ENCODE measurements around the gene PRKG1. TPM values are rescaled to one million over a fixed set of nuclear protein-coding genes. Genes with fewer than 3 reads are reported as not detected.

The PRKG1 gene
- total RNA-seq, 1 experiment from 2014 or later: 1.7 TPM

GRCh38 chr10:51920672-51921071 lies 846.4 kb downstream of the PRKG1 start:
- DNase-seq (ENCODE audit: low read depth): no peak

GRCh38 chr10:51924359-51924758 lies 850.1 kb downstream of the PRKG1 start:
- no peak for DNase-seq (ENCODE audit: low read depth)

DNA sequence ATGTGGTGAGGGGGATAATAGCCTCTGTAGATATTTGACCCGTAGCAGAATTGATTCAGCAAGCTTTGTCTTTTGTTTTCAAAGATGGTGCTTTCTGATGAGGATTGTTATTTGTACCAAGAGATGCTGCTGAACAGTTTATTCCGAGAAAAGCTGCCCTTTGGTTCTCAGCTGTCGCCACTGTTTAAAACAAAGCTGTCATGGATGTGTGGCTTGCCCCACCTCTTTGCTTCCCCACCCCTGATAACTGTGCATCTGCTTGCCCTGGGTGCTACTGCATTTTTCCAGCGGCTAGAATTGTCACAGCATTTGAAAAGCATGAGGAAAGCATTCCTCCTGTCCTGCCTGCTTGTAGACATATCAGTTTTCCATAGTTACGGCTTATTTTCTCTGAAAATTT lies 852.0 kb downstream of the PRKG1 start:
- DNase-seq (ENCODE audit: low read depth): no peak

- no peak for DNase-seq (ENCODE audit: low read depth)
Measured at GRCh38 chr10:51928162-51928561, 853.9 kb downstream of the PRKG1 start.

DNA sequence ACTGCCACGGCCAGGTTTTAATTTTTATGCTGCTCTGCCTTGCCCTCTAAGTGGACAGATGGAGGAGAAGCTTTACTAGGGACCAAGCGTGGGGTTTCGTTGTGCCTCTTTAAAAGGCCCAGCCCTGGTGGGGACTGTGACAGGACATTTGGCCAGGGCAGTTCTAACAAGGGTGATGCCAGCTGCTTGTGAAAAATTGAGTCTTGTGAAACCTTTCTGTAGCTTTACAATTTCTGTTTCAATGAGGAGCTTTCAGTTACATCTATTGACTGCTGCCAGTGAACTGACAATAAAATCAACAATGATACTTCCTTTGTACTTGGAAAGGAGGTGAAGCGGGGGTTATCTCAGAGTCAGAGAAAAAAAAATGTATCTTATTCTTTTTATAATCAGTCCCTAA lies 858.2 kb downstream of the PRKG1 start:
- DNase-seq (ENCODE audit: low read depth): no peak

DNA sequence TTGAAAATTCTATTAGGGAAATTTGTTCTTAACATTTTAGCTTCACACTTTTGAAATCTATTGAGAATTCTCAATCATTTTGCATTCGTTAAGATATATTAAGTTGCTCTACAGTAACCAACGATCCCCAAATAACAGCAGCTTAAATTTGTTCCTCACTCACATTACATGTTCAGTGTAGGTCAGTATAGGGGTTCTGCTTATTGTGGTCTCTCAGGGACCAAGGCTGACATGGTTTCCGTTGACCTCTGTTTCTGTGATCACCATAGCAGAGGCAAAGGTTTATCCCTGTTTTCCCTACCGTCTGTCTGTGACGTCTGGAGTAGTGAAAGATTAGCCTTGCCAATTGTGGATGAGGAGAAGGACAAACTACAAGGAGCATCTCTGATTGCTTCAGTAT lies 860.1 kb downstream of the PRKG1 start:
- DNase-seq (ENCODE audit: low read depth): no peak

DNA sequence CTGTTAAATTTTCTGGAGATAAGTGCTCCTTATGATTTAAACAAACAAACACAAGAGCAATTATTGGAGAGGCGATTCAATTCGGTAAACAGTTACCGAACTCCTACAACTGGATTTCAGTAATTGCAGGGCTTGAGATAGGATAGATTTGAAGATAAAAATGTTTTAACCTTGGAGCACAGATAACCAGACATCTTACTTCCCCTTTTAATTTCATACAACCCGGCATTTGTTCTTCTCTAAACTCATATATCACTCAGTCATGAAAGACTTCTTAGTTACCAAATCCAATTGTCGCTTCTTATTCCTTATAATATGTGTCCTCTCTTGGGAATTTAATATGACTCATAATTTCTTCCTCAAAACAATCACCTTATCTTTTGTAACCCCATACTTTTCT lies 861.1 kb downstream of the PRKG1 start:
- no peak for DNase-seq (ENCODE audit: low read depth)

DNA sequence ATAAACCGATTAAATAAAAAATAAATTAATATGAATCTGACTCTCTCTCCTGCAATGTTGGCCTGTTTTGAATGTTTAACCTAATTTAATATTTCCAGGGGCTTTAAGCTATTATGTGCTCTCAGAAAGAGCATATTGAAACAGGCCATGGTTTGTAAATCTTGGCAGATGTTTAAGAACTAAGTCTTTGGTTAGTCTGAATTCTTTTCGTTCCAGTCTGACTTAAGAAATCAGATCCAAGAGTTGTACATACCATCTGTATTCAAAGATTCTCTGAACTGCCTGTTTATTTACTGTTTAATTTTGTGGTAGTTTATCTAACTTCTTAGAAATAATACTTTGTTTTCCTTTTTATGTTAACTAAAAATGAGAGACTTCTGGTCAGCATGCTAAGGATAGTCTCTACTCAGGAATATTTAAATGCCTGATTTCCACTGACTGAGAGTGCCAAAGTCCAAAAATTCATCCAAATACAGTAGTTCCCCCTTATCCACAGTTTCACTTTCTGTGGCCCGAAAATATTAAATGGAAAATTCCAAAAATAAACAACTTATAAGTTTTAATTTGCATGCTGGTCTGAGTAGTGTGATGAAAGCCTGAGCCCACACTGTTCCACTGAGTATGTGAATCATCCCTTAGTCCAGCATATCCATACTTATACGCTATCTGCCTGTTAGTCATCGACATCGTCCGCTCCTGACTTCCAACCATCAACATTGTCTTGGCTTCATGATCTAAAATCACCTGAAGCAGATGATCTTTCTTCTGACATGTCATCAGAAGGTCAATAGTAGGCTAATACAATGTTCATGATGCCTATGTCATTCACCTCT lies 863.2 kb downstream of the PRKG1 start:
- DNase-seq (ENCODE audit: low read depth): peak; percentile 20

DNA sequence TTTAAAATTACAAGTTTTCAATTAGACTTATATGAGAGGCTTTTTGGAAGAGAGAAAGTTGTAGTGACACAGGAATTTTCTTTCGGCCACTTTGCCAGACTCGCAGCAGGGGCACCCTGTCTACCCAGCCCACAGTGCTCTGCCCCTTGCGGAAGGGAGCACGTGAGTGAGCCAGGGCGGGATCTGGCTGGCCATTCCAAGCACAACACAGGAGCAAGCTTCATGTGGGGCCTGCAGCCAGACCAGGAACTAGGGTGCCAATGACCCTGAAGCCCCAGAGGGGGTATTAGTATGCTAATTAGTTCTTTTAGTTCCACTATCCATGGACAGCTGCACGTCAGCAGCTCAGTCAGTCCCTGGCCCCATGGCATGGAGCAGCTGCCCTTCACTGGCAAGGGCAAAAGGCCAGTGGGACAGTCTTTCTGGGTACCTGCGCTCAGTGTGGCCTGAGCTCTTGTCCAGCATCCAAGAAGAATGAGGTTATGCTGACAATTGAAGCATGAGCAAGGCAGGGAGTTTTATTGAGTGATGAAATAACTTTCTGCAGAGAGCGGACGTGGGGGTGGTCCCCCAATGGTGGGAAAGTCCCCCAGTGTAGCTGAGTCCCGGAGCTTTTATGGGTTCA lies 876.2 kb downstream of the PRKG1 start:
- DNase-seq (ENCODE audit: low read depth): no peak

DNA sequence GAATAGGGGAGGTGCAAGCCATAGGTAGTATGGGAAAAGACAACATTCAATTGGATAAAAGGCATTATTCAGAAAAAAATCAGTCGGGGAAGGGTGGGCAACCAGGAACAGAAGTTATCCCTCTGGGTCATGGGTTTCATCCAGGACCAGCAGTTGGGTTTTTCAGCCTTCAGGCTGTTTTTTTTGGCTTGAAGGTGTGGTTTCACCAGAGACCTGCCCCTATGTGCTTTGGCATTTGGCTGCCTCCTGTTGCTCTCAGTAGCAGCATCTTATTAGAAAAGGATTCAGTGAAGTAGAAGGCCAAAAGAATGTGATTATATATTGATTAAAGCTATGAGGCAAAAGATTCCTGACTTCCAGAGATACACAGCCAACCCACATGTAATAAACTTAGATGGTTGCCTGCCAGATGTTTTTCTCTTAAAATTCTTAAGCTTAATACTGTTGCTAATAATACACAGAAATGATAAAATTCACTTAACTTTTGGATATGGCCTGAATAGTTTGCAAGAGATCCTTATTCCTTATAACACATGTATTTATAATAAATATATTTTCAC lies 876.8 kb downstream of the PRKG1 start:
- DNase-seq (ENCODE audit: low read depth): no peak

- no peak for DNase-seq (ENCODE audit: low read depth)
Measured at GRCh38 chr10:51951601-51952000, 877.3 kb downstream of the PRKG1 start.

DNA sequence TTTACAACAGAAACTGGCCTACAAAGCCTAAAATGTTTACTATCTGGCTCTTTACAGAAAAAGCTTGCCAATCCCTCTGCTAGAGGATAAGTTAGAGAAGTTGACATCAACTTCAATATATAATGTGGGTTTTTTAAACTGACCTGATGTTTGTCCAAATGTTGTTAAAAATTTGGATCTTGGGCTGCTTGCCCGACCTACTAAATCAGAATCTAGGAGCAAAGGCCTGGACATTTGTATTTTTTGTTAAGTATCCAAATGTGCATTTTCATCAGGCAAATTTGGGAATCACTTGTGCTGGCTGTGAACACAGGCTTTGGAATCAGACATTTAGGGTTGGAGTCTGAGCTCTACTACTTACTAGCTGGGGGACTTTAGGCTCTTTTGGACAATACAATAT lies 877.8 kb downstream of the PRKG1 start:
- no peak for DNase-seq (ENCODE audit: low read depth)

GRCh38 chr10:51955696-51956095 lies 881.4 kb downstream of the PRKG1 start:
- no peak for DNase-seq (ENCODE audit: low read depth)

GRCh38 chr10:51956822-51957221 lies 882.5 kb downstream of the PRKG1 start:
- DNase-seq (ENCODE audit: low read depth): no peak

DNA sequence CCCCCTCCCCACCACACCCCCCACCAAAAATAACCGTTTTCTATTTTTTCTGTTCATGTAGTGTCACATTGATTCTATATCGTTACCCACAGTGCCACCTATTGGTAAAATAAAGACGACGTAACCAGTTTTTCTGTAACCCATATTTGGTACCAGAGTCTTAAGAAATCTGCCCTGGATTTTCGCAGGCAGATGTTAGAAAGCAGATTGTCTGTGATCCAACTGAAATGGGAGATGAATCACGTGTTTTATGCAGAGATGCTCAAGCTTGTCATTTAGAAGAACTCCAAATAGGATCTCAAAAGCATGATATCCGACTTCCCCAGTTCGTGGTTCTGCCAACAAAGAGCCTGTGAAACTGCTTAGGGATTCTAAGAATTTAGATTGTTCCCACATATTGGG lies 886.2 kb downstream of the PRKG1 start:
- peak; percentile 37 for DNase-seq (ENCODE audit: low read depth)

- DNase-seq (ENCODE audit: low read depth): no peak
Measured at GRCh38 chr10:51961401-51961800, 887.1 kb downstream of the PRKG1 start.

GRCh38 chr10:51964630-51965029 lies 890.3 kb downstream of the PRKG1 start:
- DNase-seq (ENCODE audit: low read depth): peak; percentile 26

DNA sequence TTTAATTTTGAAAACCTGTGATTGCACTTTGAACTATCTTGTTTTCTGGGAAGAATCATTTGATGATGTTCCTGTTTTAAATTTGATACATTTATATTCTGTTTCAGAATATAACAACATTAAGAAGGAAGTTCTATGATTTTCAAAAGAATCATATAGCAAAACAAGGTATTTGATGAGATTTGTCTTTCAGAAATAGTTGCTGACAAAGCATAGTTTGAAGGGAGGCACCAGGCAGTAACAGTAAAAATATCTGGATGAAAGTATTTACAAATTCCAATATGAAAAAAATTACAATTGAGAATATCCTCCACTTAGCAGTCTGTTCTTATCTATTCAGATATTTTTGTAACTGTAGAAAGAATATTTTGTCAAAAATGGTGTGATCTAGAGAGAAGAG lies 891.2 kb downstream of the PRKG1 start:
- no peak for DNase-seq (ENCODE audit: low read depth)

DNA sequence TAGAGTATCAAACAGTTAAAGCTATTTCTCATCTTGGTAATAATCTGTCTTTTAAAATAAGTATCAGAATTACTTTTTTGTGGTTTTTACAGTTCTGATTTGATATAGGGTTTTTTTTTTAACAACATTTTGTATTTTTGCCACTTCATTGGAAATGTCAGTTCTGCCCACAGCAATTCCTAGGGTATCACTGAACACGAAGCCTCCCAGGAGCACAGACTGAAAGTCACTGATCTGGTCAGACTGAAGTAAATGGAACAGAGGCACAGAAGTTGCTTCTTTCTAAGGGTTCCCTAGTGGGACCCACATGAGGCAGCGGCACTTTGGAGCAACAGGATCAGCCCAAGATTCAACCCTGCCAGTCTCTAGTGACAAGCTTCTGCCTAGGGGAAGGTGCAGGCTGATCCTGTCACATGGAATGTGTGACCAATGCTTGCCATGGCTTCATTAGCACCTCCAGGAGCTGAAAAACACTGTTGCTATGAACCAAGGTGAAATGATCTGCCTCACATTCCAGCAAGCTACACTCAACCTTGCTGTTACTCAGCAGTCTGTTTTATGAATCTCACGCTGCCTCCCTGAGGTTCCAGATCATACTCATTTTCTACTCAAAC lies 898.6 kb downstream of the PRKG1 start:
- no peak for DNase-seq (ENCODE audit: low read depth)

- no peak for DNase-seq (ENCODE audit: low read depth)
Measured at GRCh38 chr10:51980752-51981151, 906.5 kb downstream of the PRKG1 start.

- DNase-seq (ENCODE audit: low read depth): no peak
Measured at GRCh38 chr10:51981731-51982130, 907.4 kb downstream of the PRKG1 start.

DNA sequence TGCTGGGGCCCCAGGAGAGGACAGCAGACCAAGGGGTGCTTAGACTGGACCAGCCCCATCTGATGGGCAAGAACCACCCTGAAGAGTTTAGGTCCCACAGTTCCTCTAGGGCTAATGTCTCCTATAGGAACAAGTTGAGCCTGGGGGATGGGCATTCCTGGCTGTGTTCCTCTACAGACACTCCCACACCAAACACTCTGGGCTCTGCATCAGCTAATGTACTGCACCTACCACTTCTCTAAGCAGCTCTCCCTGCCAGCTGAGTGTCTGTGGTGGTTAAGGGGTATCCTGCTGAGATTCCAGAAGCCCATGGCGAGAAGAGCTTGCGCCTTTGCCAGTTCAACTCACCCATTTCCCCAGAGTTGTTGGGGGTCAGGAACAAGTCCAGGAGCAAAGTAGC lies 909.2 kb downstream of the PRKG1 start:
- no peak for DNase-seq (ENCODE audit: low read depth)

DNA sequence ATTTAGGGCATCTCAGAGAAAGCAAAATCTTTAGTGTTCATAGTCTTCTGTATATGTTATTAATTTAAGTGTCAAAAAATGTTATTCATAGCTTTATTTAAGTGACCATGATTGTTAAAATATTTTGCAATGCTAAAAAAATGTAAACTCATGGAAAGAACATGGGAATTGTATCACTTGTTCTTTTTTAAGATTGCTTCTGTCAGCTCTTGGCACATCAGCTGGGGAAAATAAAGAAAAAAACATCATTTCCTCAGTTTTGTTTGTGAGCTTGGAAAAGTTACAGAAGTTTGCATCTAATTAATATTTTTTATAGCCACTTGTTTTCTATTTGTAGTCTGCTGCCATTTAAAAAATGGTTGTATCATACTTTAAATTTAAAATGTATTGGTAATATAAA lies 911.0 kb downstream of the PRKG1 start:
- no peak for DNase-seq (ENCODE audit: low read depth)

Measured in M059J (cell line).